ENCODE results near the gene DNAI4.

The DNAI4 gene

GRCh38 chr1:66860529-66860928 is 64.1 kb downstream of the DNAI4 start:
- Histone ChIP-seq H2BK12ac (ENCODE audit: low read length) (no peak overlapping the region), H2AFZ (ENCODE audit: insufficient read depth, low read length, poor library complexity) (no peak overlapping the region), H3K4me1 (ENCODE audit: control insufficient read depth in 1 of 2, insufficient read depth in 2 of 2, low read length in 2 of 2) (no peaks in the 10 kb centered on the region), H3K18ac (ENCODE audit: low read length) (no peak overlapping the region), H3K4ac (ENCODE audit: low read depth, low read length) (no peak overlapping the region), H3K27ac (ENCODE audit: low read depth, low read length) (no peak overlapping the region), H3K79me1 (ENCODE audit: low read length) (no peaks in the 10 kb centered on the region), H3K9ac (ENCODE audit: low read length) (no peak overlapping the region), H3K4me3 (ENCODE audit: low read depth, low read length) (no peak overlapping the region), H4K12ac (ENCODE audit: low read depth, low read length) (no peak overlapping the region), H4K91ac (ENCODE audit: low read depth, low read length) (no peak overlapping the region), H2AK5ac (ENCODE audit: low read length) (no peak overlapping the region), H3K14ac (ENCODE audit: low read length) (no peak overlapping the region), H3K9me3 (ENCODE audit: insufficient read depth, low read depth, low read length) (no peaks in the 10 kb centered on the region), H3K4me2 (ENCODE audit: low read length) (no peak overlapping the region), H2BK120ac (ENCODE audit: insufficient read depth, low read length, poor library complexity) (no peak overlapping the region), H2BK5ac (ENCODE audit: low read depth, low read length, poor library complexity) (no peak overlapping the region), H3K23ac (ENCODE audit: low read length) (no peak overlapping the region), H3K36me3 (ENCODE audit: control insufficient read depth in 1 of 2, insufficient read depth in 2 of 2, low read length in 2 of 2) (no peaks in the 10 kb centered on the region), H3K79me2 (ENCODE audit: control insufficient read depth, insufficient read depth, low read length, poor library complexity) (no peaks in the 10 kb centered on the region), H4K8ac (ENCODE audit: low read depth, low read length) (no peak overlapping the region), H3K27me3 (ENCODE audit: insufficient read depth, low read length) (no peaks in the 10 kb centered on the region)
- WGBS (ENCODE audit: extremely low coverage, insufficient coverage, insufficient read length): no CpG with 5 or more reads among the region's 3 CpGs
- DNase-seq: no peak

DNA sequence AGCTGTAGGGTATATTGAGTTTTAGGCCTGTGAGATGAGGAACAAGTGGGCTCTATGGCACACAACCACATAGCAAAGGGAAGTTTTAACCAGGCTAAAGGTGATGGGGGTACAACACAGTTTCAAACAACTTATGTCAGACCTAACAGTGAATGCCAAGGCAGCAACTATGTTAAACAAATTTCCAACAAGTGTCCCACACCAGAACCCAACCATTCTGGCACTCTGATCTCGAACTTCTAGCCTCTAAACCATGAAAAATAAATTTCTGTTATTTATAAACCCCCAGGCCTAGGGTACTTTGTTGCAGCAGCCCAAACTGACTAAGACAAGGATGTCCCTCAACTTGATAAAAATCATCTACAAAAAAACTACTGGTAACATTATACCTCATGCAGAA is 71.3 kb downstream of the DNAI4 start:
- no peak overlapping the region for H3K9ac ChIP-seq (ENCODE audit: low read length)
- no peak overlapping the region for H2BK120ac ChIP-seq (ENCODE audit: insufficient read depth, low read length, poor library complexity)
- H3K36me3 ChIP-seq (ENCODE audit: control insufficient read depth in 1 of 2, insufficient read depth in 2 of 2, low read length in 2 of 2): no peaks in the 10 kb centered on the region
- H4K8ac ChIP-seq (ENCODE audit: low read depth, low read length): no peak overlapping the region
- no CpG with 5 or more reads among the region's 1 CpG for WGBS (ENCODE audit: extremely low coverage, insufficient coverage, insufficient read length)
- no peak overlapping the region for H2AK5ac ChIP-seq (ENCODE audit: low read length)
- no peak overlapping the region for H2AFZ ChIP-seq (ENCODE audit: insufficient read depth, low read length, poor library complexity)
- no peak overlapping the region for H3K14ac ChIP-seq (ENCODE audit: low read length)
- H3K27me3 ChIP-seq (ENCODE audit: insufficient read depth, low read length): no peaks in the 10 kb centered on the region
- H3K79me2 ChIP-seq (ENCODE audit: control insufficient read depth, insufficient read depth, low read length, poor library complexity): no peaks in the 10 kb centered on the region
- no peak overlapping the region for H2BK12ac ChIP-seq (ENCODE audit: low read length)
- no peak overlapping the region for H3K4me3 ChIP-seq (ENCODE audit: low read depth, low read length)
- H2BK5ac ChIP-seq (ENCODE audit: low read depth, low read length, poor library complexity): no peak overlapping the region
- no peak for DNase-seq
- no peak overlapping the region for H4K91ac ChIP-seq (ENCODE audit: low read depth, low read length)
- H4K12ac ChIP-seq (ENCODE audit: low read depth, low read length): no peak overlapping the region
- no peak overlapping the region for H3K4me2 ChIP-seq (ENCODE audit: low read length)
- H3K9me3 ChIP-seq (ENCODE audit: insufficient read depth, low read depth, low read length): no peaks in the 10 kb centered on the region
- H3K27ac ChIP-seq (ENCODE audit: low read depth, low read length): no peak overlapping the region
- H3K18ac ChIP-seq (ENCODE audit: low read length): no peak overlapping the region
- H3K23ac ChIP-seq (ENCODE audit: low read length): no peak overlapping the region
- H3K79me1 ChIP-seq (ENCODE audit: low read length): no peaks in the 10 kb centered on the region
- no peak overlapping the region for H3K4ac ChIP-seq (ENCODE audit: low read depth, low read length)
- H3K4me1 ChIP-seq (ENCODE audit: control insufficient read depth in 1 of 2, insufficient read depth in 2 of 2, low read length in 2 of 2): no peaks in the 10 kb centered on the region

GRCh38 chr1:66852870-66853269 is 71.8 kb downstream of the DNAI4 start:
- Histone ChIP-seq H3K27ac (ENCODE audit: low read depth, low read length) (no peak overlapping the region), H2BK120ac (ENCODE audit: insufficient read depth, low read length, poor library complexity) (no peak overlapping the region), H3K14ac (ENCODE audit: low read length) (no peak overlapping the region), H3K27me3 (ENCODE audit: insufficient read depth, low read length) (no peaks in the 10 kb centered on the region), H3K4me2 (ENCODE audit: low read length) (no peak overlapping the region), H2BK12ac (ENCODE audit: low read length) (no peak overlapping the region), H2AFZ (ENCODE audit: insufficient read depth, low read length, poor library complexity) (no peak overlapping the region), H3K4me1 (ENCODE audit: control insufficient read depth in 1 of 2, insufficient read depth in 2 of 2, low read length in 2 of 2) (no peaks in the 10 kb centered on the region), H3K79me1 (ENCODE audit: low read length) (no peaks in the 10 kb centered on the region), H3K4me3 (ENCODE audit: low read depth, low read length) (no peak overlapping the region), H3K23ac (ENCODE audit: low read length) (no peak overlapping the region), H3K4ac (ENCODE audit: low read depth, low read length) (no peak overlapping the region), H2AK5ac (ENCODE audit: low read length) (no peak overlapping the region), H2BK5ac (ENCODE audit: low read depth, low read length, poor library complexity) (no peak overlapping the region), H4K12ac (ENCODE audit: low read depth, low read length) (no peak overlapping the region), H3K79me2 (ENCODE audit: control insufficient read depth, insufficient read depth, low read length, poor library complexity) (no peaks in the 10 kb centered on the region), H3K36me3 (ENCODE audit: control insufficient read depth in 1 of 2, insufficient read depth in 2 of 2, low read length in 2 of 2) (no peaks in the 10 kb centered on the region), H3K9ac (ENCODE audit: low read length) (no peak overlapping the region), H3K18ac (ENCODE audit: low read length) (no peak overlapping the region), H4K8ac (ENCODE audit: low read depth, low read length) (no peak overlapping the region), H3K9me3 (ENCODE audit: insufficient read depth, low read depth, low read length) (no peaks in the 10 kb centered on the region), H4K91ac (ENCODE audit: low read depth, low read length) (no peak overlapping the region)
- no CpG with 5 or more reads among the region's 2 CpGs for WGBS (ENCODE audit: extremely low coverage, insufficient coverage, insufficient read length)
- no peak for DNase-seq

- no peaks in the 10 kb centered on the region for H3K4me1 ChIP-seq (ENCODE audit: control insufficient read depth in 1 of 2, insufficient read depth in 2 of 2, low read length in 2 of 2)
- no peak overlapping the region for H3K23ac ChIP-seq (ENCODE audit: low read length)
- no peak overlapping the region for H2BK5ac ChIP-seq (ENCODE audit: low read depth, low read length, poor library complexity)
- no peak overlapping the region for H4K12ac ChIP-seq (ENCODE audit: low read depth, low read length)
- no peak overlapping the region for H3K14ac ChIP-seq (ENCODE audit: low read length)
- H2AK5ac ChIP-seq (ENCODE audit: low read length): no peak overlapping the region
- H3K36me3 ChIP-seq (ENCODE audit: control insufficient read depth in 1 of 2, insufficient read depth in 2 of 2, low read length in 2 of 2): no peaks in the 10 kb centered on the region
- H3K9me3 ChIP-seq (ENCODE audit: insufficient read depth, low read depth, low read length): no peaks in the 10 kb centered on the region
- H3K4me3 ChIP-seq (ENCODE audit: low read depth, low read length): no peak overlapping the region
- H2AFZ ChIP-seq (ENCODE audit: insufficient read depth, low read length, poor library complexity): no peak overlapping the region
- H3K4me2 ChIP-seq (ENCODE audit: low read length): no peak overlapping the region
- H3K27ac ChIP-seq (ENCODE audit: low read depth, low read length): no peak overlapping the region
- H3K4ac ChIP-seq (ENCODE audit: low read depth, low read length): no peak overlapping the region
- no peak overlapping the region for H2BK120ac ChIP-seq (ENCODE audit: insufficient read depth, low read length, poor library complexity)
- no peaks in the 10 kb centered on the region for H3K79me2 ChIP-seq (ENCODE audit: control insufficient read depth, insufficient read depth, low read length, poor library complexity)
- H3K79me1 ChIP-seq (ENCODE audit: low read length): no peaks in the 10 kb centered on the region
- H2BK12ac ChIP-seq (ENCODE audit: low read length): no peak overlapping the region
- no peak overlapping the region for H3K9ac ChIP-seq (ENCODE audit: low read length)
- WGBS (ENCODE audit: extremely low coverage, insufficient coverage, insufficient read length): no CpG with 5 or more reads among the region's 1 CpG
- DNase-seq: no peak
- H3K18ac ChIP-seq (ENCODE audit: low read length): no peak overlapping the region
- H3K27me3 ChIP-seq (ENCODE audit: insufficient read depth, low read length): no peaks in the 10 kb centered on the region
- H4K8ac ChIP-seq (ENCODE audit: low read depth, low read length): no peak overlapping the region
- H4K91ac ChIP-seq (ENCODE audit: low read depth, low read length): no peak overlapping the region
Observed at GRCh38 chr1:66850989-66851388, 73.7 kb downstream of the DNAI4 start.
